GM12872 (cell line): ENCODE measurements around the gene EIF5B.

Source experiments
- CTCF ChIP-seq: IDR thresholded peaks from 3 replicates; pipeline ENCODE4 v1.5.1; 2011; ENCODE audit warnings: low read depth, mild to moderate bottlenecking, low read length, moderate library complexity; ENCODE audit not compliant: insufficient read depth

The EIF5B gene

GRCh38 chr2:99420031-99420430 lies 82.8 kb downstream of the EIF5B start:
- TF ChIP-seq CTCF: no peak

- TF ChIP-seq CTCF: no peak
Observed at GRCh38 chr2:99420751-99421299, 83.6 kb downstream of the EIF5B start.

GRCh38 chr2:99421469-99421868 lies 84.3 kb downstream of the EIF5B start:
- TF ChIP-seq CTCF: no peak

GRCh38 chr2:99422599-99422998 lies 85.4 kb downstream of the EIF5B start:
- no peak for TF ChIP-seq CTCF

- TF ChIP-seq CTCF: no peak
Observed at GRCh38 chr2:99424371-99424770, 87.2 kb downstream of the EIF5B start.

- no peak for TF ChIP-seq CTCF
Observed at GRCh38 chr2:99425022-99425421, 87.8 kb downstream of the EIF5B start.

GRCh38 chr2:99430614-99431291 lies 93.6 kb downstream of the EIF5B start:
- TF ChIP-seq CTCF: no peak
